Endothelial cell (in vitro differentiated cells): ENCODE results near the gene ARHGAP1. TPM values are rescaled to one million over a fixed set of nuclear protein-coding genes. Genes with fewer than 3 reads are reported as not detected.
"Not testable (repeated sequence)": the region's sequence is repeated elsewhere in the genome, so short reads cannot be mapped to it uniquely, and the experiment has no call there.

Experiments
- DNase-seq: peaks from one replicate; pipeline ENCODE4 v3.0.0; 2021; ENCODE audit warnings: low spot score
- H3K27ac Mint-ChIP-seq: one replicate; pipeline ENCODE4 v1.8.0; 2021; ENCODE audit warnings: mixed read lengths, inconsistent platforms; ENCODE audit not compliant: unreplicated experiment
- H3K27me3 Mint-ChIP-seq: one replicate; pipeline ENCODE4 v1.8.0; 2021; ENCODE audit warnings: mild to moderate bottlenecking, moderate library complexity, mixed read lengths, inconsistent platforms; ENCODE audit not compliant: unreplicated experiment
- H3K36me3 Mint-ChIP-seq: one replicate; pipeline ENCODE4 v1.8.0; 2021; ENCODE audit warnings: mild to moderate bottlenecking, low read depth, mixed read lengths, inconsistent platforms; ENCODE audit not compliant: unreplicated experiment
- H3K4me1 Mint-ChIP-seq: one replicate; pipeline ENCODE4 v1.8.0; 2021; ENCODE audit warnings: mild to moderate bottlenecking, mixed read lengths, inconsistent platforms; ENCODE audit not compliant: unreplicated experiment
- H3K4me3 Mint-ChIP-seq: one replicate; pipeline ENCODE4 v1.8.0; 2021; ENCODE audit warnings: mild to moderate bottlenecking, mixed read lengths, inconsistent platforms; ENCODE audit not compliant: unreplicated experiment
- H3K9me3 Mint-ChIP-seq: one replicate; pipeline ENCODE4 v1.8.0; 2021; ENCODE audit warnings: mixed read lengths, inconsistent platforms; ENCODE audit not compliant: unreplicated experiment
- CTCF ChIP-seq: fragments of 200-600 bp; sonication (generic); IDR thresholded peaks from one replicate; pipeline ENCODE4 v1.5.0; 2021; ENCODE audit warnings: antibody characterized with exemption; ENCODE audit not compliant: unreplicated experiment
- total RNA-seq: library from RNA; stranded (reverse); fragmentation: NEBNext Ultra II Directional; extraction: Animal tissue kit (Norgen Biotek cat#: 25700); gene quantifications from one replicate; pipeline ENCODE4 v1.2.1, GENCODE V29; 2021; ENCODE audit not compliant: unreplicated experiment

The ARHGAP1 gene
- total RNA-seq, 1 donor from 2014 or later, result 69.5 TPM

- H3K4me1 Mint-ChIP-seq, result peaks cover 41% of the 10 kb centered on the region
- no peak for TF ChIP-seq CTCF
- H3K27me3 Mint-ChIP-seq, result peaks cover 18% of the 10 kb centered on the region
- H3K9me3 Mint-ChIP-seq, result no peaks in the 10 kb centered on the region
- no peak overlapping the region for H3K4me3 Mint-ChIP-seq
- H3K27ac Mint-ChIP-seq, result peak overlapping the region; percentile 80
- peak; percentile 64 for DNase-seq
- peaks cover 38% of the 10 kb centered on the region for H3K36me3 Mint-ChIP-seq
Measured at GRCh38 chr11:46674463-46675287, 25.7 kb downstream of the ARHGAP1 start.

- peaks cover 44% of the 10 kb centered on the region for H3K36me3 Mint-ChIP-seq
Measured at GRCh38 chr11:46673713-46674462, 26.5 kb downstream of the ARHGAP1 start.

GRCh38 chr11:46672381-46672839 lies 28.0 kb downstream of the ARHGAP1 start:
- DNase-seq, result no peak
- no peak for TF ChIP-seq CTCF
- no peaks in the 10 kb centered on the region for H3K9me3 Mint-ChIP-seq

More at GRCh38 chr11:46673713-46674462, 26.5 kb downstream of the ARHGAP1 start:
- no peak overlapping the region for H3K4me3 Mint-ChIP-seq
- no peaks in the 10 kb centered on the region for H3K9me3 Mint-ChIP-seq
- peak overlapping the region; percentile 80 for H3K27ac Mint-ChIP-seq
- peaks cover 46% of the 10 kb centered on the region for H3K4me1 Mint-ChIP-seq
- peaks cover 18% of the 10 kb centered on the region for H3K27me3 Mint-ChIP-seq
- no peak for TF ChIP-seq CTCF
- no peak for DNase-seq

GRCh38 chr11:46671958-46672315 lies 28.5 kb downstream of the ARHGAP1 start:
- Mint-ChIP-seq H3K27me3 (peaks cover 14% of the 10 kb centered on the region), H3K36me3 (peaks cover 35% of the 10 kb centered on the region), H3K4me3 (no peak overlapping the region), H3K27ac (peak overlapping the region; percentile 64), H3K9me3 (no peaks in the 10 kb centered on the region), H3K4me1 (peaks cover 37% of the 10 kb centered on the region)
- no peak for TF ChIP-seq CTCF
- DNase-seq, result no peak

More at GRCh38 chr11:46672381-46672839, 28.0 kb downstream of the ARHGAP1 start:
- peak overlapping the region; percentile 73 for H3K4me3 Mint-ChIP-seq
- H3K27ac Mint-ChIP-seq, result no peak overlapping the region
- peaks cover 42% of the 10 kb centered on the region for H3K4me1 Mint-ChIP-seq
- H3K36me3 Mint-ChIP-seq, result peaks cover 39% of the 10 kb centered on the region
- H3K27me3 Mint-ChIP-seq, result peaks cover 18% of the 10 kb centered on the region

GRCh38 chr11:46670521-46670920 lies 29.9 kb downstream of the ARHGAP1 start:
- H3K9me3 Mint-ChIP-seq, DNase-seq, H3K27ac Mint-ChIP-seq, H3K4me3 Mint-ChIP-seq: not testable (repeated sequence)
- Mint-ChIP-seq H3K36me3 (peaks cover 39% of the 10 kb centered on the region), H3K4me1 (peaks cover 32% of the 10 kb centered on the region), H3K27me3 (peaks cover 12% of the 10 kb centered on the region)
